PFSK-1 (cell line): ENCODE measurements around the gene MLYCD.

Experiments used
- FOXP2 ChIP-seq: optimal IDR thresholded peaks from 2 replicates; pipeline ENCODE3; 2011; ENCODE audit warnings: borderline replicate concordance, control low read depth, inconsistent platforms; ENCODE audit not compliant: insufficient read depth; ENCODE audit errors: extremely low read length, extremely low read depth
- POLR2AphosphoS5 ChIP-seq: IDR thresholded peaks from 2 replicates; pipeline ENCODE4 v1.6.1; 2012; ENCODE audit warnings: low read depth, mild to moderate bottlenecking, control low read depth, low read length, moderate library complexity
- REST ChIP-seq, 2 experiments: IDR thresholded peaks; 2 replicates each; pipeline versions ENCODE4 v1.6.1 to v1.8.0; 2011 to 2012; ENCODE audit warnings: low read depth in 2 of 2, low read length in 2 of 2, control low read depth in 1 of 2, inconsistent platforms in 1 of 2, mild to moderate bottlenecking in 1 of 2, moderate library complexity in 1 of 2; ENCODE audit not compliant: insufficient read depth in 1 of 2
- SIN3A ChIP-seq: IDR thresholded peaks from 2 replicates; pipeline ENCODE4 v1.6.1; 2012; ENCODE audit warnings: mild to moderate bottlenecking, low read length, moderate library complexity, borderline replicate concordance; ENCODE audit not compliant: insufficient read depth
- TAF1 ChIP-seq: IDR thresholded peaks from 2 replicates; pipeline ENCODE4 v1.6.1; 2012; ENCODE audit warnings: low read length, control low read depth, borderline replicate concordance; ENCODE audit not compliant: insufficient read depth

Gene MLYCD

GRCh38 chr16:83911290-83911689 is 12.4 kb downstream of the MLYCD start:
- no peak for TF ChIP-seq REST (IDR thresholded peaks at IDR 0.05; ENCODE audit: insufficient read depth in 1 of 2, low read depth in 2 of 2, low read length in 2 of 2)
- no peak for TF ChIP-seq TAF1
- TF ChIP-seq SIN3A = no peak
- TF ChIP-seq POLR2AphosphoS5 = no peak
- no peak for TF ChIP-seq FOXP2

DNA sequence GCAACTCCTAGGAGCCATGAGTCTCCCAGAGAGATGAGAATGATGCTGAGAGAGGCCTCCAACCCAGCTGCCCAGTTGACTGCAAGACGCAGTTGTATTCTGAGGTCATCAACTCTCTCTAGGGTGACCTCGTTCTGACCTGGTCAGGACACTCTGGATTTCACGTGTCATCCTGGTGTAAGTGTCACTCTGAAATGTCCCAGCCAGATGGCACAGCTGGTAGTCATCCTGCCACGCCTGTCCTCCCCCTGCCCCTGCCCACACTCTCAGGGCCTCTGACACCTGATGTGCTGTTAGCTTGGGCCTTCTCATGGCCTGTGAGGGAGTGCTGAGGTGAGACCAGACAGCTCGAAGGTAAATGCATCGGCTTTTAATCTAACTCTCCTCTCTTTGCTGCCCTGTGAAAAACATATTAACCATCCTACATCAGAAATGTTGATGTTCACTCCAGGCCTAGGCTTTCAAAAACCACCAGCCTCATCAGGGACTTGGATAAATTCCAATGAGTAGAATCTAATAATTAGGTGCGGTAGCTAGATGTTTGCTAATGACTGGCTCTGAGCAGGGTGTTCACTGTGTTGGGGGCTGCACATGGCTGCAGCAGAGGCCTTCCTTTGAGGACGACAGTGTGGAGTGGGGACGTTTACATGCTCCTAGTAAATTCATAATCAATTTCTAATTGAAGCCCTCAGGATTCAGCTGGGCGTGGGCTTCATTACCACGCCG is 13.8 kb downstream of the MLYCD start:
- no peak for TF ChIP-seq REST (IDR thresholded peaks at IDR 0.05; ENCODE audit: insufficient read depth in 1 of 2, low read depth in 2 of 2, low read length in 2 of 2)
- no peak for TF ChIP-seq SIN3A
- TF ChIP-seq FOXP2 = no peak
- TF ChIP-seq TAF1 = no peak
- no peak for TF ChIP-seq POLR2AphosphoS5

DNA sequence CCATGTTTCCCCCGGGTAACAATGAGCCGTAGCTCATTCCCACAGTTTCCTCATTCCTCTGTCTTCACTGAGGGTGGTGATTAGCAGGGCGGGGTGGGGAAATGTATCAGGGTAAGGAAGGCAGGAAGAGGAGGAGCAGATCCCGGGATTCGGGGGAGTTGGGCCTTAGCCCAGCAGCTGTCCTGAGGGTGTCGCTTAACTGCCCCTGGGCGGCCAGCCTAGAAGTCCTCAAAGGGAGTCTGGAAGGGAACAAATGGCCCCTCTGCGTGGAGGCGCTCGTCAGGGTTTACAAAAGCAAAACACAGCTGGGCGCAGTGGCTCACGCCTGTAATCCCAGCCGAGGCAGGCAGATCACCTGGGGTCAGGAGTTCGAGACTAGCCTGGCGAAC is 14.3 kb downstream of the MLYCD start:
- TF ChIP-seq TAF1 = no peak
- no peak for TF ChIP-seq FOXP2
- TF ChIP-seq REST (IDR thresholded peaks at IDR 0.05; ENCODE audit: insufficient read depth in 1 of 2, low read depth in 2 of 2, low read length in 2 of 2) = no peak
- no peak for TF ChIP-seq SIN3A
- no peak for TF ChIP-seq POLR2AphosphoS5

GRCh38 chr16:83914091-83914710 is 15.3 kb downstream of the MLYCD start:
- no peak for TF ChIP-seq SIN3A
- no peak for TF ChIP-seq POLR2AphosphoS5
- TF ChIP-seq REST (IDR thresholded peaks at IDR 0.05; ENCODE audit: insufficient read depth in 1 of 2, low read depth in 2 of 2, low read length in 2 of 2) = no peak
- TF ChIP-seq FOXP2 = no peak
- no peak for TF ChIP-seq TAF1

DNA sequence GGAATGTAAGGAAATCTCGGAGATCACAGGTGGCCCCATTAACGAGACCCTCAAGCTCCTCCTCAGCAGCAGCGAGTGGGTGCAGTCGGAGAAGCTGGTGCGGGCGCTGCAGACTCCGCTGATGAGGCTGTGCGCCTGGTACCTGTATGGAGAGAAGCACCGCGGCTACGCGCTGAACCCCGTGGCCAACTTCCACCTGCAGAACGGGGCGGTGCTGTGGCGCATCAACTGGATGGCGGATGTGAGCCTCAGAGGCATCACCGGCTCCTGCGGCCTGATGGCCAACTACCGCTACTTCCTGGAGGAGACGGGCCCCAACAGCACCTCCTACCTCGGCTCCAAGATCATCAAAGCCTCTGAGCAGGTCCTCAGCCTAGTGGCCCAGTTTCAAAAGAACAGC is 16.2 kb downstream of the MLYCD start:
- TF ChIP-seq REST (IDR thresholded peaks at IDR 0.05; ENCODE audit: insufficient read depth in 1 of 2, low read depth in 2 of 2, low read length in 2 of 2) = no peak
- TF ChIP-seq TAF1 = no peak
- no peak for TF ChIP-seq POLR2AphosphoS5
